Psoas muscle (tissue), 8 donors: ENCODE measurements around the gene MRPL9. TPM values are rescaled to one million over a fixed set of nuclear protein-coding genes. Genes with fewer than 3 reads are reported as not detected.

ENCODE experiments used
- ATAC-seq, 4 donors: fragments of 200-7000 bp; cut with Tn5 transposase; one replicate each; pipeline ENCODE4 v1.9.1; 2020; ENCODE audit warnings: moderate library complexity in 3 of 4, mild to moderate bottlenecking in 2 of 4
- DNase-seq, 2 donors: peaks; one replicate each; pipeline ENCODE4 v3.0.0-alpha.2; 2020
- H3K27ac ChIP-seq: fragments of 200-600 bp; one replicate; pipeline ENCODE4 v1.8.0; 2022
- H3K27me3 ChIP-seq, 3 donors: fragments of 200-600 bp in 1 of 3; one replicate each; pipeline versions ENCODE4 v1.6.1 to v1.8.0; 2013 to 2022; ENCODE audit warnings: low read length in 2 of 3, mild to moderate bottlenecking in 2 of 3, moderate library complexity in 1 of 3; ENCODE audit not compliant: insufficient read depth in 3 of 3
- H3K36me3 ChIP-seq, 2 donors: fragments of 200-600 bp in 1 of 2; one replicate each; pipeline versions ENCODE4 v1.6.1 to v1.8.0; 2013 to 2022; ENCODE audit warnings: low read depth in 1 of 2, mild to moderate bottlenecking in 1 of 2, moderate library complexity in 1 of 2; ENCODE audit not compliant: insufficient read depth in 1 of 2
- H3K4me1 ChIP-seq: fragments of 200-600 bp; one replicate; pipeline ENCODE4 v1.8.0; 2022
- H3K4me3 ChIP-seq: fragments of 200-600 bp; one replicate; pipeline ENCODE4 v1.8.0; 2022; ENCODE audit warnings: mild to moderate bottlenecking
- H3K9me3 ChIP-seq: fragments of 200-600 bp; one replicate; pipeline ENCODE4 v1.8.0; 2022
- CTCF ChIP-seq: fragments of 200-600 bp; IDR thresholded peaks from one replicate; pipeline ENCODE4 v1.8.0; 2022; ENCODE audit warnings: antibody characterized with exemption
- WGBS, 3 donors: extraction: QIAGEN DNeasy Blood & Tissue Kit; methylation state at CpG; one replicate each; pipeline versions ENCODE4 v1.1.6 to v1.1.7; 2013; 5-methylcytosine and 5-hydroxymethylcytosine counted together
- intact Hi-C, 2 donors: fragments of 100-400 bp; cut with DNase I; formaldehyde crosslinking; loops; one replicate each; pipeline versions ENCODE4 v1.11.0 to v1.14.2; 2022
- polyA plus RNA-seq, 3 donors: library from polyadenylated mRNA; stranded (reverse); fragments of 200-250 nt; gene quantifications; one replicate each; pipeline ENCODE4 v1.2.3, GENCODE V29; 2013
- total RNA-seq, 4 donors: library from RNA; stranded (reverse); fragmentation: NEBNext Ultra II Directional in 2 of 4; extraction: Animal tissue kit (Norgen Biotek cat#: 25700) in 2 of 4; gene quantifications; one replicate each; pipeline versions ENCODE4 v1.2.1 to v1.2.4, GENCODE V29; 2021 to 2023
- donor health status: healthy with polysubstance abuse.
- donor health status: DM: no; HTN: no; CAD: no; lungs with moderate emphysema.
- donor health status: Bipolar disorder and iron deficiency.
- donor health status: healthy.
- donor health status: DM: yes; HTN: yes; CAD: no.
- donor health status: DM: no; HTN: no; CAD: no.
- donor health status: DM: no; HTN: no; CAD: no.
- donor health status: DM: yes; HTN: yes; CAD: no.

Gene MRPL9
- total and polyA plus RNA-seq, 7 donors = 63.5 to 132 (median 79.0) TPM

GRCh38 chr1:151715726-151716404, 47.4 kb downstream of the MRPL9 start:
- no peak overlapping the region for H3K27ac ChIP-seq
- DNase-seq (no peak), ATAC-seq (no peak)
- H3K27me3 ChIP-seq = peaks cover 0 to 29% (median 7%) of the 10 kb centered on the region in 3 donors
- no peaks in the 10 kb centered on the region for H3K9me3 ChIP-seq
- no peak for TF ChIP-seq CTCF
- no peak overlapping the region for H3K4me3 ChIP-seq
- WGBS, 3 donors = 28 to 40% (median 35%) methylated on average over 17 of the region's 17 CpGs
- no peaks in the 10 kb centered on the region for H3K36me3 ChIP-seq
- intact Hi-C loops = no loop called here
- peaks cover 7% of the 10 kb centered on the region for H3K4me1 ChIP-seq

- no peaks in the 10 kb centered on the region for H3K9me3 ChIP-seq
- intact Hi-C loops = no loop called here
- DNase-seq = no peak
- WGBS, 3 donors = 61 to 67% (median 64%) methylated on average over 9 to 10 of the region's 10 CpGs
- no peak overlapping the region for H3K27ac ChIP-seq
- ATAC-seq = no peak
- H3K4me1 ChIP-seq = peaks cover 3% of the 10 kb centered on the region
- peaks cover 0 to 29% (median 7%) of the 10 kb centered on the region in 3 donors for H3K27me3 ChIP-seq
- no peak overlapping the region for H3K4me3 ChIP-seq
- no peaks in the 10 kb centered on the region for H3K36me3 ChIP-seq
- TF ChIP-seq CTCF = no peak
Observed at GRCh38 chr1:151714820-151715725, 48.2 kb downstream of the MRPL9 start.

GRCh38 chr1:151713874-151714273, 49.4 kb downstream of the MRPL9 start:
- intact Hi-C loops = no loop called here
- 64 to 77% (median 69%) methylated on average over 2 of the region's 2 CpGs for WGBS, 3 donors
- TF ChIP-seq CTCF = no peak
- Histone ChIP-seq H3K27ac (no peak overlapping the region), H3K27me3 (peaks cover 0 to 29% (median 7%) of the 10 kb centered on the region in 3 donors), H3K36me3 (no peaks in the 10 kb centered on the region), H3K9me3 (no peaks in the 10 kb centered on the region), H3K4me3 (no peak overlapping the region), H3K4me1 (no peaks in the 10 kb centered on the region)
- no peak for DNase-seq
- ATAC-seq = no peak

GRCh38 chr1:151713044-151713443, 50.3 kb downstream of the MRPL9 start:
- Histone ChIP-seq H3K36me3 (no peaks in the 10 kb centered on the region), H3K4me1 (no peaks in the 10 kb centered on the region), H3K27ac (no peak overlapping the region), H3K4me3 (no peak overlapping the region), H3K27me3 (peaks cover 0 to 29% (median 7%) of the 10 kb centered on the region in 3 donors), H3K9me3 (no peaks in the 10 kb centered on the region)
- ATAC-seq = no peak
- no peak for TF ChIP-seq CTCF
- no peak for DNase-seq
- intact Hi-C loops = no loop called here
- 69 to 91% (median 81%) methylated on average over 2 of the region's 2 CpGs for WGBS, 3 donors
